ENCODE measurements around the gene RHOXF2.

Gene RHOXF2

DNA sequence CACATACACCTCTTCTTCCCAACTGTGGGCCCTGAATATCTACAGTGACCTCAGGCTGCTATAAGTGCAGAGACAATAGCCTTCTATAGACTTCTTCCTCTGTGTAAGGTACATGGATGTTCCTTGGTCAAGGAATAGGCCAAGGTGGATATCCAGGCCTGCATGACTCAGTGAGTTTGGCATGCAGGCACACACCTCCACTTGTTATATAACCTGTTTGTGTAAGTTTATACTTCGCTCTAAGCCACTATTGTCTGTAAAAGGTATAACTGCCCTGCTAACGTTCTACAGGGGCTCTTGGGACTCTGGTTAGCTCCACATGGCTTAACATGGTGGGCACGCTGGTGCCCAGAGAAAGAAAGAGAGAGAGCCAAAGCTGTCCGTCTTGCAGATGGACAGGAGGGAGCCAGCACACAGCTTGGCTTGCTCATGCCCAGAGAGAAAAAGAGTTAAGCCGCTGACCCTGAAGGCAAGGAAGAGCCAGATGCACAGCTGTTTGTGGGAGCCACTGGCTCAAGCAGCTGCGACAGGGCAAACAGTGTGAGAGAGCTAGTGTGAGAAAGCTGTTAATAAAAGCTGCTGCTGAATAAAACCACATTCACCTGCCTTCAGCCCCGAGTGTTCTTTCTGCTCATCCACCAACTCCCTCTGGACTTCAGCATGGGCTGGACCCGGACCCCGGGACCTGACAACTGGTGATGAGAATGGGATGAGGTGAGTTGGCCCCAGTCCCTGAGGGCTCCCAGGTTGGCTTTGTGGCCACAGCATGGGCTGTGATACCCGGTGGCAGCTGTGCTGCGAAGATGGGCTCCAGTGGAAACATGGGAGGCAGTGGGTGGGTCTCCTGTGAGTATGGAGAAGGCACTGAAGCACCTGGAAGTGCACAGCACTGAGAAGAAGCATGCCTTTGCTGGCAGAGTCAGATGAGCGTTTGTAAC lies 47.7 kb downstream of the RHOXF2 start:
- H3K27ac ChIP-seq (ENCODE audit: low read depth, low read length): no peak overlapping the region
- H3K4me1 ChIP-seq (ENCODE audit: control insufficient read depth, insufficient read depth, low read length, unreplicated experiment): no peaks in the 10 kb centered on the region
- H2AFZ ChIP-seq (ENCODE audit: low read length, unreplicated experiment): no peak overlapping the region
- H3K79me2 ChIP-seq (ENCODE audit: control insufficient read depth, insufficient read depth, low read length, unreplicated experiment): no peaks in the 10 kb centered on the region
- no peak overlapping the region for H3K4me3 ChIP-seq (ENCODE audit: low read depth, low read length)
- no peaks in the 10 kb centered on the region for H3K36me3 ChIP-seq (ENCODE audit: insufficient read depth, low read length)
- H3K27me3 ChIP-seq (ENCODE audit: insufficient read depth, low read length): peaks cover 10% of the 10 kb centered on the region

DNA sequence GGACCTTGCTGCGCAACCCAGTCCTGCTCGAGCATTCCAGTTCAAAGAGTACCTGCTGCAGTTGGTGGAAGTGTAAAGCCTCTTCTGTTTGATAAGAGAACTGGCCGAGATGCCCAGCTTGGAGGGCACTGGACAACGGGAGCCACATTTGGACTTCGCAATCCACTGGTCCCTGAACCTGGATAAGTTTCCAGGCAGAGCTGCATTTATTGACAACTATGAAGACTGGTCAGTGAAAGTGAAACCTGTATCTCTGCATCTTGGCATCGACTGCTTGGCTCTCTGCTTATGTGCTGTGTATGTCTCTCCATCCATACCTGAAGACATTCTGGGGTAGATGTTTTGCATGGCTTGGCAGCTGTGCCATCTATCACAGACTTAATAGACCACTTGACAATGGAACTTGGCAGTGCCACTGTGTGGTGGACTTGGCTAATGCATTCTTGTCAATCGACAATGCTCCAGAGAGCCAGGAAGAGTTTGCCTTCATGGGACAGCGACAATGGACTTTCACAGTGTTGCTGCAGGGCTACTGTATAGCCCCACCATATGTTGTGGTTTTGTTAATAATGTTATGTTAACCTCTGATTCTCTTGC lies 48.7 kb downstream of the RHOXF2 start:
- Histone ChIP-seq H3K27me3 (ENCODE audit: insufficient read depth, low read length) (peaks cover 10% of the 10 kb centered on the region), H2AFZ (ENCODE audit: low read length, unreplicated experiment) (no peak overlapping the region), H3K36me3 (ENCODE audit: insufficient read depth, low read length) (no peaks in the 10 kb centered on the region), H3K4me3 (ENCODE audit: low read depth, low read length) (no peak overlapping the region), H3K4me1 (ENCODE audit: control insufficient read depth, insufficient read depth, low read length, unreplicated experiment) (no peaks in the 10 kb centered on the region), H3K27ac (ENCODE audit: low read depth, low read length) (no peak overlapping the region), H3K79me2 (ENCODE audit: control insufficient read depth, insufficient read depth, low read length, unreplicated experiment) (no peaks in the 10 kb centered on the region)

DNA sequence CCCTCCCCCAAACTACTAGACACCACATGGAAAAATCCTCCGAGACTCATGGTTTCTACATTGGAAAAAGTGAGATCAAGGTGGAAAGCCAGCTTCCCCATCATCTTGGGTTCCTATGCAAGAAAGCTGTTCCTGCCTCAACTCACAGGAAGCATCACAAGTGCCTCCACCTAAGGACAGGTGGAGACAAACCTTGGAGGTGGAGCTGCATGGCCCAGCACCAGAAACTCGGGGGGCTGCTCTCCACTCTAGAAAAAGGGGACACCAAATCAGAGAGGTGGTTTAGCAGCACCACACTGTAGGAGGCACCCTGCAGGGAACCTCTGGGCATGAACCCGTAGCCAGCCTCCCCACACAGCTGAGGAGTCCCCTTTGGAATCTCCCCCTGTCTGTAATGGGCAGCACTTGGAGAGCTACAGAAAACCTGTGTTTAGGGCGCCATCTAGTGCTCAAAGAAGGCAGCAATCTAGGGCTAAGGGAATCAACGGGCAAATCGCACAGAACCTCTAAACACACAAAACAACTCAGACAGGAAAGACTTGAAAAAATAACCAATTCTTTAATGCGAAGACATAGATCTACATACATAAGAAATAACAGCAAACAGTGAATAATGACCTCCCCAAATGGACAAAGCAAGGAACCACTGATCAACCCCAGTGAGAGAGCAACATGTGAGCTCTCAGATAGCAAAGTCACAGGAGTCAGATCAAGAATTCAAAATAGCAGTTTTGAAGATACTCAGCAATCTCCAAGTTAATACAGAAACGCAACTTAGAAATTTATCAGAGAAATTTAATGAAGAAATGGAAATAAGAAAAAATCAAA lies 55.2 kb downstream of the RHOXF2 start:
- no peaks in the 10 kb centered on the region for H3K79me2 ChIP-seq (ENCODE audit: control insufficient read depth, insufficient read depth, low read length, unreplicated experiment)
- no peak overlapping the region for H3K27ac ChIP-seq (ENCODE audit: low read depth, low read length)
- no peak overlapping the region for H2AFZ ChIP-seq (ENCODE audit: low read length, unreplicated experiment)
- no peak overlapping the region for H3K4me3 ChIP-seq (ENCODE audit: low read depth, low read length)
- no peaks in the 10 kb centered on the region for H3K36me3 ChIP-seq (ENCODE audit: insufficient read depth, low read length)
- no peaks in the 10 kb centered on the region for H3K27me3 ChIP-seq (ENCODE audit: insufficient read depth, low read length)
- H3K4me1 ChIP-seq (ENCODE audit: control insufficient read depth, insufficient read depth, low read length, unreplicated experiment): no peaks in the 10 kb centered on the region

Measured in ACC112 (cell line).